H9 (cell line): ENCODE data around the gene NKD1. TPM values are rescaled to one million over a fixed set of nuclear protein-coding genes. Genes with fewer than 3 reads are reported as not detected.

Experiments
- DNase-seq: peaks from one replicate; pipeline ENCODE4 v3.0.0-alpha.2; 2017
- H2AFZ ChIP-seq: one replicate; pipeline ENCODE4 v1.6.1; 2013; ENCODE audit warnings: mild to moderate bottlenecking, low read length, control low read depth, moderate library complexity
- H2AK5ac ChIP-seq: 2 replicates; pipeline ENCODE4 v1.6.1; 2013; ENCODE audit warnings: low read length, control low read depth, mixed read lengths; ENCODE audit not compliant: insufficient read length
- H2BK120ac ChIP-seq: one replicate; pipeline ENCODE4 v1.6.1; 2013; ENCODE audit warnings: low read depth, mild to moderate bottlenecking, low read length, control low read depth, inconsistent platforms; ENCODE audit not compliant: poor library complexity, severe bottlenecking
- H2BK12ac ChIP-seq: 2 replicates; pipeline ENCODE4 v1.6.1; 2013; ENCODE audit warnings: low read length, control low read depth, mixed read lengths, low read depth; ENCODE audit not compliant: insufficient read length
- H2BK15ac ChIP-seq: 2 replicates; pipeline ENCODE4 v1.6.1; 2013; ENCODE audit warnings: low read depth, low read length, control low read depth
- H2BK20ac ChIP-seq: one replicate; pipeline ENCODE4 v1.6.1; 2013; ENCODE audit warnings: low read depth, mild to moderate bottlenecking, low read length, control low read depth, inconsistent platforms; ENCODE audit not compliant: poor library complexity, severe bottlenecking
- H2BK5ac ChIP-seq: 2 replicates; pipeline ENCODE4 v1.6.1; 2013; ENCODE audit warnings: low read length, control low read depth, mixed read lengths; ENCODE audit not compliant: insufficient read length
- H3K14ac ChIP-seq: 2 replicates; pipeline ENCODE4 v1.6.1; 2013; ENCODE audit warnings: low read length, control low read depth; ENCODE audit not compliant: insufficient read depth
- H3K18ac ChIP-seq: 2 replicates; pipeline ENCODE4 v1.6.1; 2013; ENCODE audit warnings: low read depth, mild to moderate bottlenecking, mixed read lengths, low read length, control low read depth; ENCODE audit not compliant: insufficient read length
- H3K23ac ChIP-seq: 2 replicates; pipeline ENCODE4 v1.6.1; 2013; ENCODE audit warnings: low read length, control low read depth, mixed read lengths, low read depth; ENCODE audit not compliant: insufficient read length
- H3K23me2 ChIP-seq: 2 replicates; pipeline ENCODE4 v1.6.1; 2013; ENCODE audit warnings: low read depth, mild to moderate bottlenecking, mixed read lengths, low read length, control low read depth; ENCODE audit not compliant: insufficient read length, poor library complexity, severe bottlenecking
- H3K27ac ChIP-seq: 2 replicates; pipeline ENCODE4 v1.5.1; 2013; ENCODE audit warnings: low read length, control low read depth, mixed read lengths, low read depth; ENCODE audit not compliant: insufficient read length
- H3K27me3 ChIP-seq: 2 replicates; pipeline ENCODE4 v1.6.1; 2013; ENCODE audit warnings: low read length, control low read depth, inconsistent platforms; ENCODE audit not compliant: insufficient read depth
- H3K4ac ChIP-seq: 2 replicates; pipeline ENCODE4 v1.6.1; 2013; ENCODE audit warnings: low read depth, mild to moderate bottlenecking, control low read depth, inconsistent platforms, low read length, moderate library complexity
- H3K4me1 ChIP-seq: 2 replicates; pipeline ENCODE4 v1.6.1; 2013; ENCODE audit warnings: low read length, control low read depth, inconsistent platforms; ENCODE audit not compliant: insufficient read depth
- H3K4me2 ChIP-seq: 2 replicates; pipeline ENCODE4 v1.6.1; 2013; ENCODE audit warnings: low read length, control low read depth, mixed read lengths; ENCODE audit not compliant: insufficient read length, insufficient read depth
- H3K56ac ChIP-seq: 2 replicates; pipeline ENCODE4 v1.6.1; 2013; ENCODE audit warnings: low read depth, mild to moderate bottlenecking, mixed read lengths, low read length, control low read depth; ENCODE audit not compliant: insufficient read length
- H3K79me1 ChIP-seq: 2 replicates; pipeline ENCODE4 v1.6.1; 2013; ENCODE audit warnings: low read depth, mild to moderate bottlenecking, moderate library complexity, low read length, control low read depth, inconsistent platforms; ENCODE audit not compliant: insufficient read depth, poor library complexity, severe bottlenecking
- H3K79me2 ChIP-seq: 2 replicates; pipeline ENCODE4 v1.6.1; 2013; ENCODE audit warnings: low read length, control low read depth, inconsistent platforms; ENCODE audit not compliant: insufficient read depth
- H3K9ac ChIP-seq: 2 replicates; pipeline ENCODE4 v1.6.1; 2013; ENCODE audit warnings: low read length, control low read depth, mixed read lengths; ENCODE audit not compliant: insufficient read length; ENCODE audit errors: extremely low read depth
- H3K9me3 ChIP-seq: one replicate; pipeline ENCODE4 v1.6.1; 2013; ENCODE audit warnings: low read depth, low read length, inconsistent platforms; ENCODE audit not compliant: control insufficient read depth
- H3T11ph ChIP-seq: one replicate; pipeline ENCODE4 v1.6.1; 2013; ENCODE audit warnings: mild to moderate bottlenecking, low read length, control low read depth, inconsistent platforms
- H4K20me1 ChIP-seq: one replicate; pipeline ENCODE4 v1.6.1; 2013; ENCODE audit not compliant: control insufficient read depth, insufficient read length, insufficient read depth
- H4K5ac ChIP-seq: 2 replicates; pipeline ENCODE4 v1.6.1; 2013; ENCODE audit warnings: low read depth, mild to moderate bottlenecking, mixed read lengths, low read length, control low read depth; ENCODE audit not compliant: insufficient read length
- H4K8ac ChIP-seq: replicated peaks from 2 replicates; pipeline ENCODE4 v1.6.1; 2013; ENCODE audit warnings: low read length, control low read depth, mixed read lengths, low read depth; ENCODE audit not compliant: insufficient read length
- H4K91ac ChIP-seq: 2 replicates; pipeline ENCODE4 v1.6.1; 2013; ENCODE audit warnings: low read depth, mild to moderate bottlenecking, moderate library complexity, mixed read lengths, low read length, control low read depth; ENCODE audit not compliant: insufficient read length
- H3K27ac Mint-ChIP-seq, 3 experiments: 2 replicates in 2 of 3; 3 replicates in 1 of 3; pipeline ENCODE4 v1.8.0; 2020 to 2021; ENCODE audit warnings: mixed read lengths in 3 of 3, mild to moderate bottlenecking in 1 of 3, moderate library complexity in 1 of 3
- H3K27me3 Mint-ChIP-seq: 2 replicates; pipeline ENCODE4 v1.8.0; 2021; ENCODE audit warnings: low read depth, mild to moderate bottlenecking, moderate library complexity, mixed read lengths
- H3K36me3 Mint-ChIP-seq, 3 experiments: 2 replicates in 2 of 3; 3 replicates in 1 of 3; pipeline ENCODE4 v1.8.0; 2020 to 2021; ENCODE audit warnings: low read depth in 3 of 3, mixed read lengths in 3 of 3; ENCODE audit not compliant: insufficient read depth in 1 of 3
- H3K4me1 Mint-ChIP-seq, 2 experiments: 2 replicates each; pipeline ENCODE4 v1.8.0; 2020; ENCODE audit warnings: mixed read lengths in 2 of 2
- H3K4me3 Mint-ChIP-seq, 2 experiments: 2 replicates in 1 of 2; 3 replicates in 1 of 2; pipeline ENCODE4 v1.8.0; 2020 to 2021; ENCODE audit warnings: mild to moderate bottlenecking in 2 of 2, mixed read lengths in 2 of 2, moderate library complexity in 1 of 2
- H3K9me3 Mint-ChIP-seq, 2 experiments: 2 replicates in 1 of 2; 3 replicates in 1 of 2; pipeline ENCODE4 v1.8.0; 2020; ENCODE audit warnings: mild to moderate bottlenecking in 2 of 2, mixed read lengths in 2 of 2, moderate library complexity in 1 of 2
- CTCF ChIP-seq: fragments of 200-600 bp; sonication (generic); conservative IDR thresholded peaks from 3 replicates; pipeline ENCODE4 v1.8.0; 2021; ENCODE audit warnings: antibody characterized with exemption, mild to moderate bottlenecking
- WGBS: extraction: QIAGEN DNeasy Blood & Tissue Kit; methylation state at CpG from one replicate; pipeline ENCODE4 v1.1.7; 2013; ENCODE audit warnings: missing lambda C conversion rate, low lambda C conversion rate, mixed read lengths; ENCODE audit not compliant: insufficient read length; ENCODE audit errors: extremely low coverage; 5-methylcytosine and 5-hydroxymethylcytosine counted together
- total RNA-seq: library from RNA; stranded (reverse); gene quantifications from 2 replicates; pipeline ENCODE4 v1.2.1, GENCODE V29; 2021

The NKD1 gene
- total RNA-seq, 1 experiment from 2014 or later: 1.9 TPM

- no peak overlapping the region for H2BK15ac ChIP-seq
- H3K23me2 ChIP-seq: no peaks in the 10 kb centered on the region
- H3K23ac ChIP-seq: no peak overlapping the region
- TF ChIP-seq CTCF: no peak
- H3K79me1 ChIP-seq: no peaks in the 10 kb centered on the region
- no peak overlapping the region for H4K8ac ChIP-seq
- no CpG with 5 or more reads among the region's 14 CpGs for WGBS
- no peak overlapping the region for H4K91ac ChIP-seq
- H2AFZ ChIP-seq: no peak overlapping the region
- H3K9me3 Mint-ChIP-seq: no peaks in the 10 kb centered on the region
- no peaks in the 10 kb centered on the region for H3K9me3 ChIP-seq
- no peak overlapping the region for H2BK20ac ChIP-seq
- peaks cover 3% of the 10 kb centered on the region; the same call in 1 of the 2 replicates for H3K4me1 ChIP-seq
- peaks cover 13 to 20% of the 10 kb centered on the region in 2 experiments for H3K4me1 Mint-ChIP-seq
- no peaks in the 10 kb centered on the region for H3K27me3 Mint-ChIP-seq
- no peak overlapping the region for H2BK5ac ChIP-seq
- H2BK120ac ChIP-seq: no peak overlapping the region
- H3K14ac ChIP-seq: no peak overlapping the region
- H3K4ac ChIP-seq: no peak overlapping the region
- no peak overlapping the region for H3K4me2 ChIP-seq
- H3K79me2 ChIP-seq: no peaks in the 10 kb centered on the region
- no peak for DNase-seq
- H2AK5ac ChIP-seq: no peak overlapping the region
- H3K4me3 Mint-ChIP-seq: no peak overlapping the region
- H3K27ac Mint-ChIP-seq: no peak overlapping the region
- no peak overlapping the region for H3T11ph ChIP-seq
- no peak overlapping the region for H4K5ac ChIP-seq
- no peaks in the 10 kb centered on the region for H3K27me3 ChIP-seq
- peak overlapping the region; percentile 46 for H3K18ac ChIP-seq
- H3K36me3 Mint-ChIP-seq: peaks cover 0 to 5% (median 3%) of the 10 kb centered on the region in 3 experiments; a peak in 2 of 7 replicates
- H3K27ac ChIP-seq: no peak overlapping the region
- no peak overlapping the region for H2BK12ac ChIP-seq
- H3K9ac ChIP-seq: no peak overlapping the region
- no peaks in the 10 kb centered on the region for H4K20me1 ChIP-seq
- no peak overlapping the region for H3K56ac ChIP-seq
Measured at GRCh38 chr16:50573947-50574744, 25.9 kb downstream of the NKD1 start.
